HEK293 (cell line): ENCODE results near the gene ERMARD.
A peak's percentile ranks its signal among the peaks of the same experiment; 100 is the strongest.

Experiments
- OVOL3 ChIP-seq: fragments of 450-650 bp; formaldehyde crosslinking; IDR thresholded peaks from 2 replicates; pipeline ENCODE4 v1.5.1; 2016; ENCODE audit warnings: missing biosample characterization, missing genetic modification characterization
- ZEB2 ChIP-seq: fragments of 450-650 bp; formaldehyde crosslinking; IDR thresholded peaks from 2 replicates; pipeline ENCODE4 v1.5.1; 2016; ENCODE audit warnings: missing biosample characterization, missing genetic modification characterization
- ZFHX2 ChIP-seq: fragments of 450-650 bp; formaldehyde crosslinking; conservative IDR thresholded peaks from 2 replicates; pipeline ENCODE4 v1.5.1; 2016; ENCODE audit warnings: missing biosample characterization, missing genetic modification characterization
- ZFP37 ChIP-seq: fragments of 450-650 bp; formaldehyde crosslinking; IDR thresholded peaks from 2 replicates; pipeline ENCODE4 v1.5.1; 2016; ENCODE audit warnings: missing biosample characterization, missing genetic modification characterization
- ZIC2 ChIP-seq: fragments of 450-650 bp; formaldehyde crosslinking; IDR thresholded peaks from 2 replicates; pipeline ENCODE4 v1.5.1; 2016; ENCODE audit warnings: missing biosample characterization, missing genetic modification characterization
- ZNF10 ChIP-seq: fragments of 450-650 bp; formaldehyde crosslinking; IDR thresholded peaks from 2 replicates; pipeline ENCODE4 v1.5.1; 2017; ENCODE audit warnings: missing biosample characterization, missing genetic modification characterization
- ZNF335 ChIP-seq: fragments of 450-650 bp; formaldehyde crosslinking; conservative IDR thresholded peaks from 2 replicates; pipeline ENCODE4 v1.5.1; 2016; ENCODE audit warnings: missing biosample characterization, missing genetic modification characterization
- ZNF433 ChIP-seq: fragments of 450-650 bp; formaldehyde crosslinking; IDR thresholded peaks from 2 replicates; pipeline ENCODE4 v1.5.1; 2016; ENCODE audit warnings: missing biosample characterization, missing genetic modification characterization, low read depth
- ZNF510 ChIP-seq: fragments of 450-650 bp; formaldehyde crosslinking; IDR thresholded peaks from 2 replicates; pipeline ENCODE4 v1.5.1; 2018; ENCODE audit warnings: mild to moderate bottlenecking, missing genetic modification characterization, missing biosample characterization; ENCODE audit not compliant: insufficient replicate concordance
- ZNF621 ChIP-seq: fragments of 450-650 bp; formaldehyde crosslinking; IDR thresholded peaks from 2 replicates; pipeline ENCODE4 v1.5.1; 2017; ENCODE audit warnings: missing biosample characterization, missing genetic modification characterization
- ZNF623 ChIP-seq: fragments of 450-650 bp; formaldehyde crosslinking; IDR thresholded peaks from 2 replicates; pipeline ENCODE4 v1.5.1; 2016; ENCODE audit warnings: missing biosample characterization, missing genetic modification characterization
- ZNF629 ChIP-seq: fragments of 450-650 bp; formaldehyde crosslinking; IDR thresholded peaks from 2 replicates; pipeline ENCODE4 v1.5.1; 2017; ENCODE audit warnings: missing biosample characterization, missing genetic modification characterization
- ZNF660 ChIP-seq: fragments of 450-650 bp; IDR thresholded peaks from 2 replicates; pipeline ENCODE4 v1.5.1; 2018; ENCODE audit warnings: missing biosample characterization, mild to moderate bottlenecking, missing genetic modification characterization
- ZXDB ChIP-seq: fragments of 450-650 bp; formaldehyde crosslinking; IDR thresholded peaks from 2 replicates; pipeline ENCODE4 v1.5.1; 2016; ENCODE audit warnings: missing biosample characterization, missing genetic modification characterization
- TF ChIP-seq, protein P1 (sequence below): fragments of 450-650 bp; formaldehyde crosslinking; IDR thresholded peaks from 2 replicates; pipeline ENCODE4 v1.5.1; 2016; ENCODE audit warnings: missing biosample characterization, missing genetic modification characterization
- TF ChIP-seq, protein P2 (sequence below): fragments of 450-650 bp; formaldehyde crosslinking; conservative IDR thresholded peaks from 2 replicates; pipeline ENCODE4 v1.5.1; 2016; ENCODE audit warnings: low read depth, missing biosample characterization, missing genetic modification characterization
- TF ChIP-seq, protein P3 (sequence below): fragments of 450-650 bp; formaldehyde crosslinking; IDR thresholded peaks from 2 replicates; pipeline ENCODE4 v1.5.1; 2016; ENCODE audit warnings: missing biosample characterization, missing genetic modification characterization
- TF ChIP-seq, protein P4 (sequence below): fragments of 450-650 bp; formaldehyde crosslinking; IDR thresholded peaks from 2 replicates; pipeline ENCODE4 v1.5.1; 2016; ENCODE audit warnings: missing biosample characterization, missing genetic modification characterization
- TF ChIP-seq, protein P5 (sequence below): fragments of 450-650 bp; formaldehyde crosslinking; IDR thresholded peaks from 2 replicates; pipeline ENCODE4 v1.5.1; 2017; ENCODE audit warnings: missing biosample characterization, missing genetic modification characterization
- TF ChIP-seq, protein P6 (sequence below): fragments of 450-650 bp; IDR thresholded peaks from 2 replicates; pipeline ENCODE4 v1.5.1; 2018; ENCODE audit warnings: missing biosample characterization, missing genetic modification characterization
- TF ChIP-seq, protein P7 (sequence below): fragments of 450-650 bp; formaldehyde crosslinking; IDR thresholded peaks from 2 replicates; pipeline ENCODE4 v1.5.0; 2017; ENCODE audit warnings: missing biosample characterization, missing genetic modification characterization, borderline replicate concordance

The ERMARD gene

DNA sequence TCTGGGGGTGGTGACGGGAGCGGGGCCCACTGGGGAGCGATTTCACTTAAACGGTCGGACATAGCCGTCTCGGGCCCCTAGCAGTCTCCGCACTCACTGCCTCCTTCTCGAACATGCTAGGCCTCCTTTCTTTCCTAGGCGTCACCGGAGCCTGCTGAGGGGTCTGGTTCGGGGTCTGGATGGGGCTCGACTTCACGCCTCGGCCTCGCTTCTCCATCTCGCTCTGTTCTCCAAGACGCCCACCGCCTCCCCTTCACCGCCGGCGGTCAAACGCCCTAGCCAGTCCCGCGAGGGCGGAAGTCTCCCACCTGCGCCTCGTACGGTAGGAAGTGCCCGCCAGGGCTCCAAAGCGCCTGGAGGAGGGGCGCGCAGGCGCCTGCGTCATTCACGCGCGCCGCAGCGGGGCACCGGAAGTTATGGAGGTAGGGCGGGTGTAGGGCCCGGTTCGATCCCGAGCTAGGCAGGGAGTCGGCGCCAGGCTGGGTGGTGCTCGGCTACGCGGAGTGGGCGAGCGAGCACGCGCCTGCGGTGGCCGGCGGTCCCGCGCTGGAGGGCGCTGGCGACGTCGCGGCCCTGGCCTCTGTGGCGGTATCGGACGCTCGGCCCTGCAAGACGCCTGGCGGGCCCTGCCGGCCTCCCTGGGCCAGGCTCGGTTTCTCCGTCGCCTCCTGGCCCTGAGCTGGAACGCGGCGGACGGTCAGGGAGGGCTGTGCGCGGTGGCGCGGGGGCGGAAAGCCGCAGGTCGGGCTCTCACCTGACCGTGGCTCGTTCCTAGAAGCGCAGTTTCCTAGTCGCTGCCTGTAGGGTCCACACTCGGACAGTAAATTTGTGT lies at the start of gene ERMARD, which contains the start of gene DYNLT2 (continued):
- TF ChIP-seq, protein P1, sequence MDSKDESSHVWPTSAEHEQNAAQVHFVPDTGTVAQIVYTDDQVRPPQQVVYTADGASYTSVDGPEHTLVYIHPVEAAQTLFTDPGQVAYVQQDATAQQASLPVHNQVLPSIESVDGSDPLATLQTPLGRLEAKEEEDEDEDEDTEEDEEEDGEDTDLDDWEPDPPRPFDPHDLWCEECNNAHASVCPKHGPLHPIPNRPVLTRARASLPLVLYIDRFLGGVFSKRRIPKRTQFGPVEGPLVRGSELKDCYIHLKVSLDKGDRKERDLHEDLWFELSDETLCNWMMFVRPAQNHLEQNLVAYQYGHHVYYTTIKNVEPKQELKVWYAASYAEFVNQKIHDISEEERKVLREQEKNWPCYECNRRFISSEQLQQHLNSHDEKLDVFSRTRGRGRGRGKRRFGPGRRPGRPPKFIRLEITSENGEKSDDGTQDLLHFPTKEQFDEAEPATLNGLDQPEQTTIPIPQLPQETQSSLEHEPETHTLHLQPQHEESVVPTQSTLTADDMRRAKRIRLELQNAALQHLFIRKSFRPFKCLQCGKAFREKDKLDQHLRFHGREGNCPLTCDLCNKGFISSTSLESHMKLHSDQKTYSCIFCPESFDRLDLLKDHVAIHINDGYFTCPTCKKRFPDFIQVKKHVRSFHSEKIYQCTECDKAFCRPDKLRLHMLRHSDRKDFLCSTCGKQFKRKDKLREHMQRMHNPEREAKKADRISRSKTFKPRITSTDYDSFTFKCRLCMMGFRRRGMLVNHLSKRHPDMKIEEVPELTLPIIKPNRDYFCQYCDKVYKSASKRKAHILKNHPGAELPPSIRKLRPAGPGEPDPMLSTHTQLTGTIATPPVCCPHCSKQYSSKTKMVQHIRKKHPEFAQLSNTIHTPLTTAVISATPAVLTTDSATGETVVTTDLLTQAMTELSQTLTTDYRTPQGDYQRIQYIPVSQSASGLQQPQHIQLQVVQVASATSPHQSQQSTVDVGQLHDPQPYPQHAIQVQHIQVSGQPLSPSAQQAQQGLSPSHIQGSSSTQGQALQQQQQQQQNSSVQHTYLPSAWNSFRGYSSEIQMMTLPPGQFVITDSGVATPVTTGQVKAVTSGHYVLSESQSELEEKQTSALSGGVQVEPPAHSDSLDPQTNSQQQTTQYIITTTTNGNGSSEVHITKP (tag by site-specific recombination), result peak; percentile 49
- TF ChIP-seq, protein P2, sequence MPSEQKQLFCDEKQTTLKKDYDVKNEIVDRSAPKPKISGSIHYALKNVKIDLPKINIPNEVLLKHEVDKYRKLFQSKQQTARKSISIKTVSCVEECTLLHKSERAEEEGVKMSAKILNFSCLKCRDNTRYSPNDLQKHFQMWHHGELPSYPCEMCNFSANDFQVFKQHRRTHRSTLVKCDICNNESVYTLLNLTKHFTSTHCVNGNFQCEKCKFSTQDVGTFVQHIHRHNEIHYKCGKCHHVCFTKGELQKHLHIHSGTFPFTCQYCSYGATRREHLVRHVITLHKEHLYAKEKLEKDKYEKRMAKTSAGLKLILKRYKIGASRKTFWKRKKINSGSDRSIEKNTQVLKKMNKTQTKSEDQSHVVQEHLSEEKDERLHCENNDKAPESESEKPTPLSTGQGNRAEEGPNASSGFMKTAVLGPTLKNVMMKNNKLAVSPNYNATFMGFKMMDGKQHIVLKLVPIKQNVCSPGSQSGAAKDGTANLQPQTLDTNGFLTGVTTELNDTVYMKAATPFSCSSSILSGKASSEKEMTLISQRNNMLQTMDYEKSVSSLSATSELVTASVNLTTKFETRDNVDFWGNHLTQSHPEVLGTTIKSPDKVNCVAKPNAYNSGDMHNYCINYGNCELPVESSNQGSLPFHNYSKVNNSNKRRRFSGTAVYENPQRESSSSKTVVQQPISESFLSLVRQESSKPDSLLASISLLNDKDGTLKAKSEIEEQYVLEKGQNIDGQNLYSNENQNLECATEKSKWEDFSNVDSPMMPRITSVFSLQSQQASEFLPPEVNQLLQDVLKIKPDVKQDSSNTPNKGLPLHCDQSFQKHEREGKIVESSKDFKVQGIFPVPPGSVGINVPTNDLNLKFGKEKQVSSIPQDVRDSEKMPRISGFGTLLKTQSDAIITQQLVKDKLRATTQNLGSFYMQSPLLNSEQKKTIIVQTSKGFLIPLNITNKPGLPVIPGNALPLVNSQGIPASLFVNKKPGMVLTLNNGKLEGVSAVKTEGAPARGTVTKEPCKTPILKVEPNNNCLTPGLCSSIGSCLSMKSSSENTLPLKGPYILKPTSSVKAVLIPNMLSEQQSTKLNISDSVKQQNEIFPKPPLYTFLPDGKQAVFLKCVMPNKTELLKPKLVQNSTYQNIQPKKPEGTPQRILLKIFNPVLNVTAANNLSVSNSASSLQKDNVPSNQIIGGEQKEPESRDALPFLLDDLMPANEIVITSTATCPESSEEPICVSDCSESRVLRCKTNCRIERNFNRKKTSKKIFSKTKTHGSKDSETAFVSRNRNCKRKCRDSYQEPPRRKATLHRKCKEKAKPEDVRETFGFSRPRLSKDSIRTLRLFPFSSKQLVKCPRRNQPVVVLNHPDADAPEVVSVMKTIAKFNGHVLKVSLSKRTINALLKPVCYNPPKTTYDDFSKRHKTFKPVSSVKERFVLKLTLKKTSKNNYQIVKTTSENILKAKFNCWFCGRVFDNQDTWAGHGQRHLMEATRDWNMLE, result peak; percentile 69
- peak; percentile 89 for TF ChIP-seq ZNF629
- no peak for TF ChIP-seq ZNF621 (tag by site-specific recombination)
- no peak for TF ChIP-seq ZNF433 (tag by site-specific recombination)
- TF ChIP-seq, protein P3, sequence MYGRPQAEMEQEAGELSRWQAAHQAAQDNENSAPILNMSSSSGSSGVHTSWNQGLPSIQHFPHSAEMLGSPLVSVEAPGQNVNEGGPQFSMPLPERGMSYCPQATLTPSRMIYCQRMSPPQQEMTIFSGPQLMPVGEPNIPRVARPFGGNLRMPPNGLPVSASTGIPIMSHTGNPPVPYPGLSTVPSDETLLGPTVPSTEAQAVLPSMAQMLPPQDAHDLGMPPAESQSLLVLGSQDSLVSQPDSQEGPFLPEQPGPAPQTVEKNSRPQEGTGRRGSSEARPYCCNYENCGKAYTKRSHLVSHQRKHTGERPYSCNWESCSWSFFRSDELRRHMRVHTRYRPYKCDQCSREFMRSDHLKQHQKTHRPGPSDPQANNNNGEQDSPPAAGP (tag by site-specific recombination), result peak; percentile 87
- TF ChIP-seq, protein P4, sequence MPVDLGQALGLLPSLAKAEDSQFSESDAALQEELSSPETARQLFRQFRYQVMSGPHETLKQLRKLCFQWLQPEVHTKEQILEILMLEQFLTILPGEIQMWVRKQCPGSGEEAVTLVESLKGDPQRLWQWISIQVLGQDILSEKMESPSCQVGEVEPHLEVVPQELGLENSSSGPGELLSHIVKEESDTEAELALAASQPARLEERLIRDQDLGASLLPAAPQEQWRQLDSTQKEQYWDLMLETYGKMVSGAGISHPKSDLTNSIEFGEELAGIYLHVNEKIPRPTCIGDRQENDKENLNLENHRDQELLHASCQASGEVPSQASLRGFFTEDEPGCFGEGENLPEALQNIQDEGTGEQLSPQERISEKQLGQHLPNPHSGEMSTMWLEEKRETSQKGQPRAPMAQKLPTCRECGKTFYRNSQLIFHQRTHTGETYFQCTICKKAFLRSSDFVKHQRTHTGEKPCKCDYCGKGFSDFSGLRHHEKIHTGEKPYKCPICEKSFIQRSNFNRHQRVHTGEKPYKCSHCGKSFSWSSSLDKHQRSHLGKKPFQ, result peak; percentile 15; the same call in 1 of the 2 replicates
- TF ChIP-seq ZEB2, result peak; percentile 90
- peak; percentile 95 for TF ChIP-seq ZFHX2 (tag by site-specific recombination)
- TF ChIP-seq, protein P5, sequence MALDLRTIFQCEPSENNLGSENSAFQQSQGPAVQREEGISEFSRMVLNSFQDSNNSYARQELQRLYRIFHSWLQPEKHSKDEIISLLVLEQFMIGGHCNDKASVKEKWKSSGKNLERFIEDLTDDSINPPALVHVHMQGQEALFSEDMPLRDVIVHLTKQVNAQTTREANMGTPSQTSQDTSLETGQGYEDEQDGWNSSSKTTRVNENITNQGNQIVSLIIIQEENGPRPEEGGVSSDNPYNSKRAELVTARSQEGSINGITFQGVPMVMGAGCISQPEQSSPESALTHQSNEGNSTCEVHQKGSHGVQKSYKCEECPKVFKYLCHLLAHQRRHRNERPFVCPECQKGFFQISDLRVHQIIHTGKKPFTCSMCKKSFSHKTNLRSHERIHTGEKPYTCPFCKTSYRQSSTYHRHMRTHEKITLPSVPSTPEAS (tag by site-specific recombination), result no peak
- peak; percentile 56 for TF ChIP-seq ZNF335 (tag by site-specific recombination)
- peak; percentile 89 for TF ChIP-seq ZFP37 (tag by site-specific recombination)
- TF ChIP-seq, protein P6, sequence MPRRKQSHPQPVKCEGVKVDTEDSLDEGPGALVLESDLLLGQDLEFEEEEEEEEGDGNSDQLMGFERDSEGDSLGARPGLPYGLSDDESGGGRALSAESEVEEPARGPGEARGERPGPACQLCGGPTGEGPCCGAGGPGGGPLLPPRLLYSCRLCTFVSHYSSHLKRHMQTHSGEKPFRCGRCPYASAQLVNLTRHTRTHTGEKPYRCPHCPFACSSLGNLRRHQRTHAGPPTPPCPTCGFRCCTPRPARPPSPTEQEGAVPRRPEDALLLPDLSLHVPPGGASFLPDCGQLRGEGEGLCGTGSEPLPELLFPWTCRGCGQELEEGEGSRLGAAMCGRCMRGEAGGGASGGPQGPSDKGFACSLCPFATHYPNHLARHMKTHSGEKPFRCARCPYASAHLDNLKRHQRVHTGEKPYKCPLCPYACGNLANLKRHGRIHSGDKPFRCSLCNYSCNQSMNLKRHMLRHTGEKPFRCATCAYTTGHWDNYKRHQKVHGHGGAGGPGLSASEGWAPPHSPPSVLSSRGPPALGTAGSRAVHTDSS (tag by site-specific recombination), result peak; percentile 32; the same call in 1 of the 2 replicates
- TF ChIP-seq ZIC2 (tag by site-specific recombination), result peak; percentile 90
- peak; percentile 48; the same call in 1 of the 2 replicates for TF ChIP-seq ZNF660 (tag by site-specific recombination)
- TF ChIP-seq ZNF510 (tag by site-specific recombination), result no peak
- no peak; the same call in none of the 2 replicates for TF ChIP-seq ZXDB (tag by site-specific recombination)
- peak; percentile 31 for TF ChIP-seq ZNF10 (tag by site-specific recombination)
- no peak for TF ChIP-seq ZNF623
- TF ChIP-seq OVOL3 (tag by site-specific recombination), result no peak
- TF ChIP-seq, protein P7, sequence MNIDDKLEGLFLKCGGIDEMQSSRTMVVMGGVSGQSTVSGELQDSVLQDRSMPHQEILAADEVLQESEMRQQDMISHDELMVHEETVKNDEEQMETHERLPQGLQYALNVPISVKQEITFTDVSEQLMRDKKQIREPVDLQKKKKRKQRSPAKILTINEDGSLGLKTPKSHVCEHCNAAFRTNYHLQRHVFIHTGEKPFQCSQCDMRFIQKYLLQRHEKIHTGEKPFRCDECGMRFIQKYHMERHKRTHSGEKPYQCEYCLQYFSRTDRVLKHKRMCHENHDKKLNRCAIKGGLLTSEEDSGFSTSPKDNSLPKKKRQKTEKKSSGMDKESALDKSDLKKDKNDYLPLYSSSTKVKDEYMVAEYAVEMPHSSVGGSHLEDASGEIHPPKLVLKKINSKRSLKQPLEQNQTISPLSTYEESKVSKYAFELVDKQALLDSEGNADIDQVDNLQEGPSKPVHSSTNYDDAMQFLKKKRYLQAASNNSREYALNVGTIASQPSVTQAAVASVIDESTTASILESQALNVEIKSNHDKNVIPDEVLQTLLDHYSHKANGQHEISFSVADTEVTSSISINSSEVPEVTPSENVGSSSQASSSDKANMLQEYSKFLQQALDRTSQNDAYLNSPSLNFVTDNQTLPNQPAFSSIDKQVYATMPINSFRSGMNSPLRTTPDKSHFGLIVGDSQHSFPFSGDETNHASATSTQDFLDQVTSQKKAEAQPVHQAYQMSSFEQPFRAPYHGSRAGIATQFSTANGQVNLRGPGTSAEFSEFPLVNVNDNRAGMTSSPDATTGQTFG (tag by site-specific recombination), result no peak
